HepG2 (cell line): Measurements from ENCODE around the gene SLC2A2. TPM values are rescaled to one million over a fixed set of nuclear protein-coding genes. Genes with fewer than 3 reads are reported as not detected.

Experiments used
- ATF7 ChIP-seq, 2 experiments: fragments of 450-650 bp in 1 of 2; sonication (generic) in 1 of 2; formaldehyde crosslinking in 1 of 2; IDR thresholded peaks; 2 replicates each; pipeline versions ENCODE4 v1.4.0 to v1.6.1; 2016 to 2020; ENCODE audit warnings: antibody characterized with exemption in 1 of 2, mild to moderate bottlenecking in 1 of 2, missing genetic modification reagents in 1 of 2
- ATM ChIP-seq: fragments of 450-650 bp; IDR thresholded peaks from 2 replicates; pipeline ENCODE4 v1.7.1; 2017; ENCODE audit warnings: mild to moderate bottlenecking, borderline replicate concordance
- BORCS8-MEF2B ChIP-seq: sonication (generic); formaldehyde crosslinking; IDR thresholded peaks from 2 replicates; pipeline ENCODE4 v1.8.0; 2022; ENCODE audit warnings: mild to moderate bottlenecking, missing genetic modification reagents
- CREB1 ChIP-seq, 2 experiments: fragments of 450-650 bp in 1 of 2; IDR thresholded peaks; 2 replicates each; pipeline ENCODE4 v1.6.1; 2016 to 2017; ENCODE audit warnings: control low read depth in 1 of 2, mild to moderate bottlenecking in 1 of 2, missing compliant biosample characterization in 1 of 2, missing genetic modification characterization in 1 of 2
- FOXA1 ChIP-seq, 2 experiments: fragments of 450-650 bp in 1 of 2; sonication (generic) in 1 of 2; formaldehyde crosslinking in 1 of 2; IDR thresholded peaks; 2 replicates each; pipeline versions ENCODE4 v1.4.0 to v1.6.1; 2016 to 2020; ENCODE audit warnings: missing genetic modification reagents in 1 of 2
- HES4 ChIP-seq: sonication (generic); formaldehyde crosslinking; IDR thresholded peaks from 2 replicates; pipeline ENCODE4 v1.9.0; 2021; ENCODE audit warnings: mild to moderate bottlenecking, missing genetic modification reagents, borderline replicate concordance
- JARID2 ChIP-seq: sonication (generic); formaldehyde crosslinking; IDR thresholded peaks from 2 replicates; pipeline ENCODE4 v1.8.1; 2023; ENCODE audit warnings: missing genetic modification reagents, inconsistent platforms; ENCODE audit not compliant: insufficient replicate concordance
- KDM2A ChIP-seq: sonication (generic); formaldehyde crosslinking; IDR thresholded peaks from 2 replicates; pipeline ENCODE4 v1.4.0; 2020; ENCODE audit warnings: low read depth, missing genetic modification reagents, borderline replicate concordance
- MYC ChIP-seq: sonication (generic); formaldehyde crosslinking; IDR thresholded peaks from 2 replicates; pipeline ENCODE4 v1.9.0; 2021; ENCODE audit warnings: missing genetic modification reagents, borderline replicate concordance
- NCOA5 ChIP-seq: sonication (generic); formaldehyde crosslinking; IDR thresholded peaks from 2 replicates; pipeline ENCODE4 v1.4.0; 2020; ENCODE audit warnings: missing genetic modification reagents
- NFKBIZ ChIP-seq: IDR thresholded peaks from 2 replicates; pipeline ENCODE4 v1.6.1; 2018; ENCODE audit warnings: missing genetic modification reagents, missing compliant biosample characterization
- PPARG ChIP-seq: conservative IDR thresholded peaks from 2 replicates; pipeline ENCODE4 v1.6.1; 2016; ENCODE audit warnings: missing biosample characterization, missing genetic modification reagents
- THYN1 ChIP-seq: sonication (generic); formaldehyde crosslinking; IDR thresholded peaks from 2 replicates; pipeline ENCODE4 v1.8.1; 2023; ENCODE audit warnings: low read depth, mild to moderate bottlenecking, moderate library complexity, missing genetic modification reagents, borderline replicate concordance
- ZNF282 ChIP-seq: fragments of 450-650 bp; IDR thresholded peaks from 2 replicates; pipeline ENCODE4 v1.6.1; 2018; ENCODE audit not compliant: partially characterized antibody
- ZNF550 ChIP-seq: sonication (generic); formaldehyde crosslinking; IDR thresholded peaks from 2 replicates; pipeline ENCODE4 v1.4.0; 2020; ENCODE audit warnings: mild to moderate bottlenecking, missing genetic modification reagents, borderline replicate concordance
- ZNF564 ChIP-seq: sonication (generic); formaldehyde crosslinking; IDR thresholded peaks from 2 replicates; pipeline ENCODE4 v1.8.1; 2023; ENCODE audit warnings: mild to moderate bottlenecking, missing genetic modification reagents
- ZNF747 ChIP-seq: sonication (generic); formaldehyde crosslinking; IDR thresholded peaks from 2 replicates; pipeline ENCODE4 v1.8.1; 2023; ENCODE audit warnings: missing genetic modification reagents, mild to moderate bottlenecking, borderline replicate concordance
- polyA plus RNA-seq, 8 experiments: library from polyadenylated mRNA; depleted of rRNA in 3 of 8; stranded (reverse) in 7 of 8; unstranded in 1 of 8; fragments of >200 nt; fragmentation: Illumina TruSeq in 4 of 8; extraction: Trizol in 4 of 8; gene quantifications; 2 replicates each; pipeline versions ENCODE4 v1.2.1 to v1.2.3, GENCODE V29; 2011 to 2016; ENCODE audit warnings: low read depth in 4 of 8, missing spikeins in 1 of 8, mixed read lengths in 1 of 8; ENCODE audit not compliant: insufficient read depth in 1 of 8
- total RNA-seq, 5 experiments: library from RNA; depleted of rRNA; stranded (reverse); fragments of >200 nt; fragmentation: Illumina TruSeq; extraction: Trizol; gene quantifications; 2 replicates each; pipeline ENCODE4 v1.2.3, GENCODE V29; 2016; ENCODE audit warnings: low read depth in 1 of 5
- TF ChIP-seq, protein P1 (sequence below): conservative IDR thresholded peaks from 2 replicates; pipeline ENCODE4 v1.6.1; 2018; ENCODE audit warnings: missing genetic modification reagents
- TF ChIP-seq, protein P2 (sequence below): sonication (generic); formaldehyde crosslinking; IDR thresholded peaks from 2 replicates; pipeline ENCODE4 v1.9.0; 2021; ENCODE audit warnings: missing genetic modification reagents, borderline replicate concordance
- TF ChIP-seq, protein P3 (sequence below), 2 experiments: IDR thresholded peaks; 2 replicates each; pipeline ENCODE4 v1.6.1; 2011 to 2012; ENCODE audit warnings: low read length in 2 of 2, borderline replicate concordance in 1 of 2, low read depth in 1 of 2, mild to moderate bottlenecking in 1 of 2, moderate library complexity in 1 of 2
- TF ChIP-seq, protein P4 (sequence below): IDR thresholded peaks from 2 replicates; pipeline ENCODE4 v1.6.1; 2012; ENCODE audit warnings: inconsistent platforms

SLC2A2 gene
- total and polyA plus RNA-seq, 2 of the 13 experiments (the other 11 are each of a cell fraction or from before 2014, with no cell fraction given) = 19.5 to 23.2 TPM

DNA sequence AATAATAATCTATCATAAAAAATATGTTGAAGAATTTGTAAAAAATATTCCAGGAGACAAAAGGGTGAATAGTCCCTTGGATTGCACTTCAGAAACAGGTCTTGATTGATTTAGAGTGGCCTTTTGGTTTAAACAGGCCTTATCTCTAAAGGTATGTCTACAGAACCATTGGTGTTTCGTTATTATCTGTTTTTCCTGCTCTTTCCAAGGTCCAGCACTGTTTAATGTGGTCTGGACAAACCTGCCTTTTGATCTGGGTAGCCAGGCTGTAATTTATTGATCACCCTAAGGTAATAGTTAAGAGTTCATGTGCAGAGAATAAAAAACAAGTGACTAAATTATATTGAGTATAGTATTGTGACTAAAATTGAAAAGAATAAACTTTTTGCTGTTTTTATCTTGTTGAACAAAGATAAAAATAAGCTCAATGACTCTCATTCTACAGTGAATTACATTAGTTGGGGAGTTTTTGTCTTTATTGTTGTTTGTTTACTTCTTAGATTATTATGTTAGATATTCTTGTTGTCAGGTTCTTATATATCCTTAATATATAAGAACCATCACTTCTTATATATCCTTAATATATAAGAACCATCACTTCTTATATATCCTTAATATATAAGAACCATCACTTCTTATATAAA lies 25.1 kb downstream of the SLC2A2 start (continued):
- TF ChIP-seq, protein P1, sequence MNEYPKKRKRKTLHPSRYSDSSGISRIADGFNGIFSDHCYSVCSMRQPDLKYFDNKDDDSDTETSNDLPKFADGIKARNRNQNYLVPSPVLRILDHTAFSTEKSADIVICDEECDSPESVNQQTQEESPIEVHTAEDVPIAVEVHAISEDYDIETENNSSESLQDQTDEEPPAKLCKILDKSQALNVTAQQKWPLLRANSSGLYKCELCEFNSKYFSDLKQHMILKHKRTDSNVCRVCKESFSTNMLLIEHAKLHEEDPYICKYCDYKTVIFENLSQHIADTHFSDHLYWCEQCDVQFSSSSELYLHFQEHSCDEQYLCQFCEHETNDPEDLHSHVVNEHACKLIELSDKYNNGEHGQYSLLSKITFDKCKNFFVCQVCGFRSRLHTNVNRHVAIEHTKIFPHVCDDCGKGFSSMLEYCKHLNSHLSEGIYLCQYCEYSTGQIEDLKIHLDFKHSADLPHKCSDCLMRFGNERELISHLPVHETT = no peak
- TF ChIP-seq ZNF564 (CRISPR knock-in tag) (no peak), THYN1 (CRISPR knock-in tag) (no peak), FOXA1 (IDR thresholded peaks at IDR 0.05) (no peak), FOXA1 (CRISPR knock-in tag; IDR thresholded peaks at IDR 0.05) (peak; percentile 88), NCOA5 (CRISPR knock-in tag) (no peak), ZNF550 (CRISPR knock-in tag) (no peak), ZNF282 (no peak), MYC (no peak), JARID2 (CRISPR knock-in tag) (no peak), BORCS8-MEF2B (CRISPR knock-in tag) (no peak), CREB1 (IDR thresholded peaks at IDR 0.05) (no peak), CREB1 (CRISPR knock-in tag; IDR thresholded peaks at IDR 0.05) (peak; percentile 70), ATM (no peak), HES4 (CRISPR knock-in tag) (no peak), ZNF747 (CRISPR knock-in tag) (no peak), ATF7 (IDR thresholded peaks at IDR 0.05) (no peak), ATF7 (CRISPR knock-in tag; IDR thresholded peaks at IDR 0.05) (no peak), NFKBIZ (CRISPR knock-in tag) (peak; percentile 94), KDM2A (CRISPR knock-in tag) (no peak), PPARG (CRISPR knock-in tag) (peak; percentile 81)
- TF ChIP-seq, protein P2, sequence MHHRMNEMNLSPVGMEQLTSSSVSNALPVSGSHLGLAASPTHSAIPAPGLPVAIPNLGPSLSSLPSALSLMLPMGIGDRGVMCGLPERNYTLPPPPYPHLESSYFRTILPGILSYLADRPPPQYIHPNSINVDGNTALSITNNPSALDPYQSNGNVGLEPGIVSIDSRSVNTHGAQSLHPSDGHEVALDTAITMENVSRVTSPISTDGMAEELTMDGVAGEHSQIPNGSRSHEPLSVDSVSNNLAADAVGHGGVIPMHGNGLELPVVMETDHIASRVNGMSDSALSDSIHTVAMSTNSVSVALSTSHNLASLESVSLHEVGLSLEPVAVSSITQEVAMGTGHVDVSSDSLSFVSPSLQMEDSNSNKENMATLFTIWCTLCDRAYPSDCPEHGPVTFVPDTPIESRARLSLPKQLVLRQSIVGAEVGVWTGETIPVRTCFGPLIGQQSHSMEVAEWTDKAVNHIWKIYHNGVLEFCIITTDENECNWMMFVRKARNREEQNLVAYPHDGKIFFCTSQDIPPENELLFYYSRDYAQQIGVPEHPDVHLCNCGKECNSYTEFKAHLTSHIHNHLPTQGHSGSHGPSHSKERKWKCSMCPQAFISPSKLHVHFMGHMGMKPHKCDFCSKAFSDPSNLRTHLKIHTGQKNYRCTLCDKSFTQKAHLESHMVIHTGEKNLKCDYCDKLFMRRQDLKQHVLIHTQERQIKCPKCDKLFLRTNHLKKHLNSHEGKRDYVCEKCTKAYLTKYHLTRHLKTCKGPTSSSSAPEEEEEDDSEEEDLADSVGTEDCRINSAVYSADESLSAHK (CRISPR knock-in tag) = no peak
- TF ChIP-seq, protein P3, sequence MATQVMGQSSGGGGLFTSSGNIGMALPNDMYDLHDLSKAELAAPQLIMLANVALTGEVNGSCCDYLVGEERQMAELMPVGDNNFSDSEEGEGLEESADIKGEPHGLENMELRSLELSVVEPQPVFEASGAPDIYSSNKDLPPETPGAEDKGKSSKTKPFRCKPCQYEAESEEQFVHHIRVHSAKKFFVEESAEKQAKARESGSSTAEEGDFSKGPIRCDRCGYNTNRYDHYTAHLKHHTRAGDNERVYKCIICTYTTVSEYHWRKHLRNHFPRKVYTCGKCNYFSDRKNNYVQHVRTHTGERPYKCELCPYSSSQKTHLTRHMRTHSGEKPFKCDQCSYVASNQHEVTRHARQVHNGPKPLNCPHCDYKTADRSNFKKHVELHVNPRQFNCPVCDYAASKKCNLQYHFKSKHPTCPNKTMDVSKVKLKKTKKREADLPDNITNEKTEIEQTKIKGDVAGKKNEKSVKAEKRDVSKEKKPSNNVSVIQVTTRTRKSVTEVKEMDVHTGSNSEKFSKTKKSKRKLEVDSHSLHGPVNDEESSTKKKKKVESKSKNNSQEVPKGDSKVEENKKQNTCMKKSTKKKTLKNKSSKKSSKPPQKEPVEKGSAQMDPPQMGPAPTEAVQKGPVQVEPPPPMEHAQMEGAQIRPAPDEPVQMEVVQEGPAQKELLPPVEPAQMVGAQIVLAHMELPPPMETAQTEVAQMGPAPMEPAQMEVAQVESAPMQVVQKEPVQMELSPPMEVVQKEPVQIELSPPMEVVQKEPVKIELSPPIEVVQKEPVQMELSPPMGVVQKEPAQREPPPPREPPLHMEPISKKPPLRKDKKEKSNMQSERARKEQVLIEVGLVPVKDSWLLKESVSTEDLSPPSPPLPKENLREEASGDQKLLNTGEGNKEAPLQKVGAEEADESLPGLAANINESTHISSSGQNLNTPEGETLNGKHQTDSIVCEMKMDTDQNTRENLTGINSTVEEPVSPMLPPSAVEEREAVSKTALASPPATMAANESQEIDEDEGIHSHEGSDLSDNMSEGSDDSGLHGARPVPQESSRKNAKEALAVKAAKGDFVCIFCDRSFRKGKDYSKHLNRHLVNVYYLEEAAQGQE (IDR thresholded peaks at IDR 0.05; ENCODE audit: borderline replicate concordance in 1 of 2, low read depth in 1 of 2, low read length in 2 of 2) = peak in 1 of 2 experiments; percentile 75; a peak in 2 of 4 replicates
- TF ChIP-seq, protein P4, sequence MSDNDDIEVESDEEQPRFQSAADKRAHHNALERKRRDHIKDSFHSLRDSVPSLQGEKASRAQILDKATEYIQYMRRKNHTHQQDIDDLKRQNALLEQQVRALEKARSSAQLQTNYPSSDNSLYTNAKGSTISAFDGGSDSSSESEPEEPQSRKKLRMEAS = peak; percentile 24; the same call in 1 of the 2 replicates
